Tongue (tissue), 2 donors: ENCODE data around the gene FUCA2. TPM values are rescaled to one million over a fixed set of nuclear protein-coding genes. Genes with fewer than 3 reads are reported as not detected.

Experiments used
- DNase-seq: peaks from one replicate; pipeline ENCODE4 v3.0.0-alpha.2; 2015
- total RNA-seq: library from RNA; depleted of rRNA; stranded (reverse); fragments of >200 nt; gene quantifications from one replicate; pipeline ENCODE4 v1.2.3, GENCODE V29; 2014

Gene FUCA2, protein sequence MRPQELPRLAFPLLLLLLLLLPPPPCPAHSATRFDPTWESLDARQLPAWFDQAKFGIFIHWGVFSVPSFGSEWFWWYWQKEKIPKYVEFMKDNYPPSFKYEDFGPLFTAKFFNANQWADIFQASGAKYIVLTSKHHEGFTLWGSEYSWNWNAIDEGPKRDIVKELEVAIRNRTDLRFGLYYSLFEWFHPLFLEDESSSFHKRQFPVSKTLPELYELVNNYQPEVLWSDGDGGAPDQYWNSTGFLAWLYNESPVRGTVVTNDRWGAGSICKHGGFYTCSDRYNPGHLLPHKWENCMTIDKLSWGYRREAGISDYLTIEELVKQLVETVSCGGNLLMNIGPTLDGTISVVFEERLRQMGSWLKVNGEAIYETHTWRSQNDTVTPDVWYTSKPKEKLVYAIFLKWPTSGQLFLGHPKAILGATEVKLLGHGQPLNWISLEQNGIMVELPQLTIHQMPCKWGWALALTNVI
- 23.0 TPM for total RNA-seq

DNA sequence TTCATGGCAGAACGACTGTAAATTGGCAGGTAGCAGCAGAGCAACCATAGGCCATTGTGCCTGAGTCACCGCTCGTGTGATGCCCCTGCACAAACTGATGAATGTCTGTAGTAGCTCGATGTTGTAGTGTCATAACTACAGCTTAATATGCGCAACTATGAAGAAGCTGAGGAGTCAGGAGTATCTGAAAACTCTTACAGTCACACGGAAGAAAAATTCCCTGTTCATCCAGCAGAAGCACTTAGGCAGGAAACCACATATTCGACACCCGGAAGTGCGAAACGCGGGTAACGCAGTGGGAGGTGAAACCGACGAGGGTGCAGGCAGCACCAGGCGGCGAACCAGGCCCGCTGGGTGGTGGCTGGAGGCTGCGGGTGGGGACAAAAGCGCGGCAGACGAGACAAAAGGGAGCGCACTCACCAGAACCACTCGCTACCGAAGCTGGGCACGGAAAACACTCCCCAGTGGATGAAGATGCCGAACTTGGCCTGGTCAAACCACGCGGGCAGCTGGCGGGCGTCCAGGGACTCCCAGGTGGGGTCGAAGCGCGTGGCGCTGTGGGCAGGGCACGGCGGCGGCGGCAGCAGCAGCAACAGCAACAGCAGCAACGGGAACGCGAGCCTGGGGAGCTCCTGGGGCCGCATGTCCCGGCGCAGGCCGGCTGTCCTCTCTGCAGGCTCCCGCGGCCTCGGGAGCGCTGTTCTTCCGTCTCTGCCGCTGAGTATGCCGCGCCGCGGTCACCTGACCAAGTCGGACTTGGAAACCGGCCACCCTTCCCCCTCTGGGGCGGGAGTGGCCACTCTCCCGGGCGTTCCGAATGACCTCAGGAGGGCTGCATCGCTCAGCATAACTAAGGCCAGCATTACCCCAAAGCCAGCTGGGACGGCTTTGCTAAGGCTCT is at the start of gene FUCA2:
TSS of gene FUCA2 (minus strand) at position 730 of the 901 bp plus-strand sequence. CDS start at position 644, 86 bp downstream.
- DNase-seq: peak; percentile 90

DNA sequence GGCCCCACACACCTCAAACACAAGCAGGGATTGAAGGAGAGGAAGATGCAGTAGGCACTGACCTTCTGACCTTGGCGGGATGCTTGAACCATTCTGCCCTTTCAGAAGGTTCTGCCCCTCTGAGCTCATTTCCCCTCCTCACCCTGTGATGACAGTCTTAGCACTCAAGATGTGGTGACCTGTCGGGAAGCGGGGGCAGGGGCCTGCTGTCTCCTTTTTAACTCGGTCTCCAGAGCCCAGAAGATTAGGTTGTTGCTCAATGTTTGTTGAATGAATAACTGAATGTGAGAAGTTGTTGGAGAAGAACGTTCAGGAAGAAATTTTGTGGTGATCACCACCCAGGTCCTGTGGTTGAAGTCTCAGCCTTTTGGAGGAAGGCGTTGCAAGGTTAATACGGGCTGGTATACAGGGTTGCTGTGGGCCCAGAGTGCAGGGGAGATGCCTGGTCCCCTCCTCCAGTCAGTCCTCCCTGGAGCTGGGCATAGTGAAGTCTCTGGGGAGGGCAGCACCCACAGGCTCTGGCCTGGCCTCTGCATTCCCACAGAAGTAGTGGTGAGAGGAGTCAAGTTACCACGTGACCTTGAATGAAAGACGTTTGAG is 49.7 kb upstream of the FUCA2 start:
- DNase-seq: no peak

DNA sequence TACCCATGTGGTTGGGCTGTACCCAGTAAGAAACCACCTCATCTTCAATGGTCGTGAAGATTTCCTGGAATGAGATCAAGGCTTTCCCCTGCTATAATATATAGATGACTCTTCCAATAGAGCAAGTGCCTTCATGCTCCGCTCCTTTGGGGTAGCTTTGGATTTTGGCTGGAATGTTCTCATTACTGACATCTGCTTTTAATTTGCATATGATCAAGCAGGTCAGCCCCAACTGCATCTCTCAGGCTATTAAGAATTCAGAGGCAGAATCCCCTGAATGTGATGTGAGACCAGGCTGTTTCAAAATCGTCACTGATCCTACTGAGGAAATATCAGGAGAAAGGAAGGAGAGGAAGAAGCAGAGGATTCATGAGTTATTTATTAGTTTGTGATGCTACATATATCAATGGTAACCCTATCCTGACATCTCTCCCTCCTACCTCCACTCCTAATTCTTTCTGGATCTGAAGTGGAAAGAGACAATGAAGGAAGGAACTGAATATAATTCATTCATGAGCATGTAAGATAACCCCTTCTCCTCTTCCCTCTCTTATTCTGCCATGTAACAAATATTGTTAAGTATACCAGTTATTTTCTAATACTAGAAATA is 47.6 kb upstream of the FUCA2 start:
- DNase-seq: no peak

DNA sequence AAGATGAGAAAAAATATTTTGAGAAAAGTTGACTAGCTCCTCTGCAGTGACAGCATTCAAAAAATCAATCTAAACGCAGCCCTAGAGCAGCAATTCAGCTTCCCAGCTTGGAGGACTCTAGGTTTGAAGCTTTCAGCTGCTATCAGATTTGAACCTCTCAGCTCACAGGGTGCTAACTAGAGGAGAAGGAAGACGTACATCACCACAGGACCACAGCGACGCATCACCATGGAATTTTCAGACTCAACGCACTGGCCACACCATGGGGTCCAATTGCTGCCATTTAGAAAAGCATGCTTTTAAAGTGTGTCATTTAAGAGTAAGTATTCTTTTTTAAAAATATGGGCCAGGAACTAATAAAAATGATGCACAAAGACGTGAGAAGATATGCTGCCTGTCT is 45.0 kb upstream of the FUCA2 start:
- no peak for DNase-seq

DNA sequence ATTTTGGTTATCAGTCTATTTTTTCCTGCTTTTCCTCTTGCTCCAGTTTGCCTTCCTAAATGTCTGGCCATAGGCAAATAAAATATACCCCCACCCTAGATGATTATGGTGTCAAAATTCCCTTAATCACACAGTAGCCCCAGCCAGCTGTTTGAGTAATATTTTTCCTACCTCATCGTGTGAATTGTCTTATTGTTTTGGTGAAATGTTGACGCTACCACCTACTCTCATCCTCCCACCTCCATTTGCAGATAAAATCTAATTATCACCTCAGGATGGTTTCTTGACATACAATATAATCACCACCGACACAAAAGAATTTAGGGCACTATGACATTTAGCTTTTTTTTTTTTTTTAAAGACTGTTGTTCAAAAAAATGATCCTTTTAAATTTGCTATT is 44.1 kb upstream of the FUCA2 start:
- no peak for DNase-seq

DNA sequence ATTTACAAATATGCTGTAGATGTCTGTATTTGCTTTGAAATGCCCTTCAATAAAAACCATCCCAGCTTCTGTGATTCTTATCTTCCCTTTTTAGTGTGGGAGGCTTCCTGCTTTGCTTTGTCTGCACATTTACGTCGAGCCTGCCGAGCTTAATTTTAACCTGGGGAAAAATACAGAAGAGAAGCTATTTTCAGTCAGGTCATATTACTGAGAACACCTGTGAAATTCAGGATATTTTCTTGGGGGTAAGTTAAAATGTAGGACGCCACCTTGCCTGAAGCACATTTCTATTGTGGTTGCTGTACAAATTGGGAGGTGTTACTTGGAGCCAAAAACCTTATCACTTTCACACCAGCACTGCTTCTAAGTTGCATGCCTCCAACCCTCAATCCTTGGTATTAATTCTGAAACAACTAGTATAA is 43.6 kb upstream of the FUCA2 start:
- DNase-seq: no peak

DNA sequence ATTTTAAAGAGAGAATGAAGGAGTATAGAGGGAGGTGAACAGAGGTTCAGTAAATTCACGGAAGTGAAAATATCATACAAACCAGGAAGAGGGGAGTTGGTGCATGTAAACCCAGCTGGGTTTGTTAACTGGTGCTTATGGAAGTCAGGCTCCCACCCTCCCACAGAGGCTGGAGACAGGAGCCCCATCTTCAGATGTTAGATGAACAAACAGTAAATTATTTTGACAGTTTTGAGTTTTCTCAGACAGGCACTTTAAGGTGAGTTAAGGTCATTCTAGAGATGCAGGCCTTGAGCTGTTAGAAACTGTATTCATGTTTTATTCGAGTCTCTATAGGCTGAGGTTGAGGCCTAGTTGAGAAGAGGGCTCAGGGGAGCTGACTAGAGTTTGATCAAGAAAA is 41.8 kb upstream of the FUCA2 start:
- DNase-seq: no peak

DNA sequence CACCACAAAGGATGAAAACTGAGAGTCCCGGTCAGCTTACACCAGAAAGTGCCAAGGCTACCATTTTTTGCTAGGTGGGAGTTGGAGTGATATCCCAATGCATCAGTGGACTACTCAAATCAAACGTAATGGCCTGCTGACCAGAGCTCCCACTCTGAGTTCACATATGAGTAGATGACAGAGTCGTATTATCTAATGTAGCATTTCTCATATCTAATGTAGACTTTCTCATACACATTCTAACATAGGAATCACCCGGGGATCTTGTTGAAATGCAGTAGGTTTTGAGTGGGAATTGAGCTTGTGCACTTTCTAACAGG is 38.4 kb upstream of the FUCA2 start:
- DNase-seq: no peak

DNA sequence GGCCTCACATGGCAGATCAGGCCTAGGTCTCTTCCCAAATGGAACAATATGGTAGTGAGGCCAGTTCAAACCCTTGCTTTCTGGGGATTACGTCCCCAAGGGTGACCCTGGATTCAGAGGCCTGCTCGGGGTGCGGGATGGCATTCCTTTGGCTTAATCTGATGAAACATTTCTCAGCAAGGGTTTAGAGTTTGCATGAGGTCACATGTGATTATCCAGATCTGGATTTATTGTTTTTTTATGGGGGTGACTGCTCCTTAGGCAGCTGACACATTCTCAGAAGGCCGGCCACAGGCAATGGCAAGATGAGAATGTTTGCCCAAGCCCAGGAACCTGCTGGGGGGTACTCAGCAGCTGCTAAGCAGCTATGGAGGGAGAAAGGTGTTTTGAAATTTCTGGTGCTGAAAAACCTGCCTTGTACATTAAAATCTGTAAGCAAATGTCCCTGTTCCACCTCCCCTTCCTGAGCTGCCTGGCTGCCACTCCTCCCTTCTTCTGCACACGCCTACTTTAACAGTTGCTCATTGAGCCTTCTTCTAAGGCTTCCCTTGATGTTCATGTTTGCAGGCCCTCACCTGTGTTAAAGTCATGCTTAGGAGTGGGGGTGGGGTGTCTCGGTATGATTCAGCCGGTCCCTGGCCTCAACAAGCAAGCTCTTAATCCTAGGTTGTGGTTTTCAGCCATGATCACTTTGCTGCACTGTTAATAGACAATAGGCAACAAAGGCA is 37.9 kb upstream of the FUCA2 start:
- DNase-seq: no peak

DNA sequence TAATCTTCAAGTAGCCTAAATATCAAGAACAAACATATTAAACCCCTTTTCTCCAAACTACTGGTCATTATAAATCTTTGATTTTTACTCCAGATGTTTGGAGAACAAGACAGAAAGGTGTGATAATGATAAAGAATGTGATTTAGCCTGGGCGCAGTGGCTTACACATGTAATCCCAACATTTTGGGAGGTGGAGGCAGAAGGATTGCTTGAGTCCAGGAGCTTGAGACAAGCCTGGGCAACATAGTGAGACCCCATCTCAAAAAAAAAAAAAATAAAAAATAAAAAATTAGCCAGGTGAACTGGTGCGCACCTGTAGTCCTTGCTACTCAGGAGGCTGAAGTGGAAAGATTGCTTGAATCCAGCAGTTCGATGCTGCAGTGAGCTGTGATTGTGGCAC is 35.1 kb upstream of the FUCA2 start:
- DNase-seq: no peak

DNA sequence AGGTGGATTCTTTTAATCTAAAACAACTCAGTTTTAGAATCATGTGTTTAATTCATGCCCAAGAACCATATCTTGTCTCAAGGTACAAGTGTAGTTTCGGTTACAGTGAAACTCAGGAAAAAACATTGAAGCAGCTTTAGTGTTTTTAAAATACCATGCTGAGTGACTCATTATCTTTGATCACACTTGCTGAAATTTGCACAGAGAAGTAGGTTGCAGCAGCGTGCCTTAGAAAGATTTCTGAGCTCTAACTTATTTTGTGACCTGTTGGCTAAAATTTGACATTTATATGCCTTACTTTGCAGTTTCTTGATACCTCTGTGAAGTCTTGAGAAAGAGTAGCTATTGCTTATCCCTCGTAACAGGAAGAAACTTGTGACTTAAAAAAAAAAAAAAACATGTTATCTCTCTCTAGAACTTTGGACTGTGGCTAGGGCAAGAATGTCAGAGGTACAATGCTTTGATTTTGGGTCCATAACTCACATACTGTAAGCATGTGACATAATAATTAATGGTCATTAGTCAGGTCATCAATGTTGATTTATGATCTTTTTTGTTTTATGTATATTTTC is 34.5 kb upstream of the FUCA2 start:
- DNase-seq: no peak

DNA sequence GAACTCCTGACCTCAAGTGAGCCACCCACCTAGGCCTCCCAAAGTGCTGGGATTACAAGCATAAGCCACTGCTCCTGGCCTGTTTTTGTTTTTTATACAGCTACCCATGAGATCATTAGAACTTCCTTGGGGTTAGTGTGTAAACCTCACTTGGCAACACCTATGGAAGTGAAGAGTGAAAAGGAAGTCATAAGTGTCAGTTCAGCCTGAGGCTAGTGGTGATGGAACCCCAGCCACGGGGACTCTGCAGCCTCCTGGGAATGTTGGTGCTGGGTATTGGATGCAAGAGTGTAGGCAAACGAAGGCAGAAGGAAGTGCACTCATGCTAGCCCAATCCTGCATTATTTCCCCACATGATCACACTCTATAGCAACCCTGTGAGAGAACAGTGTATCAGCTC is 33.6 kb upstream of the FUCA2 start:
- no peak for DNase-seq

DNA sequence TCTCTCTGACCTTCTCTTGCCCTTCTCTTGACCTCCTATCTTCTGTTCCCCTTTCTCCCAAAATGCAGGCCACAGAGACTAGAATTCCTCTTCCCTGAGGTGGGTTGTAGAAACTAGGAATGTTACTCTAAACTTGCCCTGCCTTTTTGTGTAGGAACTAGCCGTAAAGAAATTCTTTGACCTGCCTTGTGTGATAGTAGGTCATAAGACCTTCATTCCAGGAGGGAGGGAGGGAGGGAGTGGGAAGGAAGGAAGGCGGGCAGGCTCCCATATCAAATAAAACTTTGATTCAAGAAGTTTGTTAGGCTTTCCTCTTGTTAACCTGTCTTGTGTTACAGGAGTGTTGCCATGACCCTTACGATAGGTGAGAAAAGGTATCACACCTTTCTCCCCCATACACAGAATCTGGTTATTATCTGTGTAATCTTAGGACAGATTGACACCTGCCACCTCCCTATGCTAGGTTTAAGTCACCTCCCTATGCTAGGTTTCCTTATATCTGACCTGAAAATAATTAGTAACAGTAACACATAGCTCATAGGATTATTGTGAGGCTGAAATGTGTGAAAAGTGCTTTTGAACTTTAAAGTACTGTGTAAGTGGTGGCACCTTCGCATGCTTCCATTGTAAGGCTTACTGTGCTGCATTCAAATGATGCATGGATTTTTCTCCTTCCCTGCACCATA is 32.6 kb upstream of the FUCA2 start:
- no peak for DNase-seq

DNA sequence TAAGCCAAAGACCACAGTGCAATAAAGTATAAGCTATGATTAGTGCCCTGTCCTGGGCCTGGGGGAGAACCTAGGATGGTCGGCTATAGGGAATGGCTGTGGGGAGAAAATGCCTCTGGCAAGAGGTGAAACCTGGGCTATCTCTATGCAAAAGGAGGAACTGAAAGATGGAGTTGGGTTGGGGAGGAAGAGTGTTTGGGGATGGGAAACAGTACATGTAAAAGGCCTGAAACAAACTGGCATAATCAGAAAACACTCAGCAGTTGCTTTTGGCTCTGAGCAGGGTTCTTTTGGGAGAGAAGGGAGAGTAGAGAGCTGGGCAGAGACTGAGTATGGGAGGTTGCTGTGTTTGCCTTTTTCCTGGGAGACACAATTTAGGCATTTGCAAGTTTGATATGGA is 31.9 kb upstream of the FUCA2 start:
- DNase-seq: no peak

DNA sequence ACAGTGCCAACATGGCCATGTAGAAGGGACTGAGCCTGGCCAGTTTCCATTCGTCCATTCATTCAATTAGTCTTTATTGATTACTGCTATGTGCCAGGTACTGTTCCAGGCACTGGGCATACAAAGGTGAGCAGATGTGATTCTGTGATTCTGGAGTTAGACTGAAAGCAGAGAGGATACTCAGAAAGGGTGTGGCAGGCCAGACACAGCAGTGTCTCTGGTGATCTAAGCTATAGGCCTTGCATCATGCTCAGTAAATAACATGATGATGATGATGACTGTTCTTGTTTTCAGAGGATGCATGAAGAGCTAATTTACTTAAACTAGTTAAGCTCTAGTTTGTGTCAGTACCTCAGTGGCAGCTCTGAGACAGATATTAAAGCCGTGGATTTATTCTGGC is 31.4 kb upstream of the FUCA2 start:
- no peak for DNase-seq

DNA sequence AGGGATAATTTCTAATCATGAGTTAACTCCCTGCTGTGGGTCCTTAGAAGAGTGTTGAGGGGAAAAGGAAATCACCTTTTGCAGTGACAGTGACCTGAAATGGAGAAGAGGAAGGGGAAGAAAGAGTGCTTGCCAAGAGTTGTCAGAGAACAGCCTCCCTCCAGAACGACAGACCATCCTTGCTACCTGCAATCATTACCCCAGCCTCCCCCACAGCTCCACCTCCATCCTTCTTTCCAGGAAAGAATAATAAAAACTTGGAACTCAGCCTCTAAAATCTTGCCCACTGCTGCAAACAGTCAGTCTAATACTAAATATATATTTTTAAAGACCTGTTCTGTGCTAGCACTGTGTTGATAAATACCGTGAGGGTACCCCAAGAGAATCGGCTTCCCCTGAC is 28.7 kb upstream of the FUCA2 start:
- DNase-seq: no peak

DNA sequence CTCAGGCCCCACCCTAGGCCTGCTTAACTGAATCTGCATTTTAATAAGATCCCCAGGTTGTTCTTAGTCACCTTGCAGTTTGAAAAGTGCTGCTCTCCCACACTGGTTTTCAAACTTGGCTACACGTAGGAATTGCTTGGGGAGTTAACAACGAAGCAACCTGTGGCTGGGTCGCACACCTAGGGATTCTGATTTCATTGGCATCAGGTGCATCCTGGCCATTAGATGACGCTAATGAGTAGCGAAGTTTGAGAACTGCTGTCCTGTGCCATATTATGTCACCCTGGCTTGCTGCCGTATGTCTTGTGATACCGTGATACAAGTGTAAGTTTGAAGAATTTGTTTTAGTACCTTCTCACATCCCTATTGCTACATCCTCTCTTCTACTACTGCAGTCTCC is 28.2 kb upstream of the FUCA2 start:
- DNase-seq: no peak

DNA sequence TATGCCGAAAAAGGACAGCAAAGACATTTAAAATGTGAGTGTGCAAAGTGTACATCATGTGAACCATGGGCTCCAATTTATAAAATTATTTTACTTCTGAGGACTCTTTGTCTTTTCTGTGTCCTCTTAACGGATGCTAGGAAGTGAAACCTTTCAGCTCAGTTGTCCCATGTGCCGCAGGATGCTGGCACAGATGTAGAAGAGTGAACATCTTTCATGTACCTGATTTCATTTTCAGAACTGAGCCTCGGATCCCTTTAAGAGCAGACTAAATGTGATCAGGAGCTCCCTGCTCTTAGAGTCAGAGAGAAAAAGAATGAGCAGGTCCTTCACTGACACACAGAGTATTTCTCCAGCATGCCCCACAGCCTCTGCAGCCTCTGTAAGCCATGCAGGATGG is 27.6 kb upstream of the FUCA2 start:
- DNase-seq: no peak

DNA sequence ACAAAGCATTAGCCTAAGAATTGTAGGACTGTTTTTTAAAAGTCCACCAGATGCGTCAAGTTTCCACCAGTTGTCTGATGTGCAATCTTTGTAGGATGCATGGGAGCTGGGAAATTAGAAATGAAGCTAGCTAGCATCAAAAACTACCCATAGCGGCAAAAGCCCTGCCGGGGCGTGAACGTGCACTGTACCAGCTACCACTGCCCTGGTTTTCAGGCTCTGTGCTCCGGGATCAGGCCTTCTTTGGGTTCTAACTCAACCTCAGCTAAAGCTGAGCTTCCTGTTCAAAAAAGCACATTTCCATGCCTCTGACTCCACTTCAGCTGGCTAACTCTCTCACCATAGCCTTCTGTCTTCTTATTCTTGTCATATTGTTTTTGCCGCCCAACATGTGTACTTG is 26.9 kb upstream of the FUCA2 start:
- no peak for DNase-seq

DNA sequence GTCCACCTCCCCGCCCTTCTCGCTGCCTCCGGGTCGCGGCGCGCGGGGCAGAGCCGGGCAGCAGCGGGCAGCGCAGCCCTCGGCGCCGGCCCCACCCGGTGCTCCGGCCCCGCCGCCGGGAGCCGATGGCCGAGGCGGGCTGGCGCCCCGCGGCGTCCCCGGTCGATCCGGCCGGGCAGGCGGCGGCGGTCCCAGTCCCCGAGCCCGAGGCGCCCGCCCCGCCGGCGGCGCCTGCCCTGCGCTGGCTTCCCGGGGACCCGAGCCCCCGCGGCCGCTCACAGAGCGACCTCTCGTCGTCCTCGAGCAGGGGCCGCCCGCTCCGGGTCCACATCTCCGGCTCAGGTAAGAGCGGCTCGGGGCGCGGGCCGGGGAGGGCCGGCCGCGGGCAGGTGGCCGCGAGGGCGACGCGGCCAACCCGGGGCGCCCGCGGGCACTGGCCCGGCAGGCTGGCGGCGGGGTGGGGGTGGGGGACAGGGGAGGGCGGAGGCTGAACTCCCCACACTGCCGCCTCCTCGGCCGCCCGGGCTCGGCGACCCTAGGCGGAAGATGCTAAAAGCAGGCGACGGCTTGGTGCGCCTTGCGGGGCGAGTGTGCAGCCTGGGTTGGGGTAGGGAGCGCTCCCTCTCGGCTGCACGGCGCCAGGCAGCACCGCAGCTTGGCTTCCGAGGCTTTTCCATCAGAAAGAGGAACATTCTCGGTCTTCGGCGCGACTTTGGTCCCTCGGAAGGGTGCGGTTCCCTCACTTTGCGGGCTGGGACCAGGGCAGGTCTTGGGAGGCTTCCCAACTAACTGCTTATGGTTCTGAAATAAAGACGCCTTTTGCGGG is 25.6 kb upstream of the FUCA2 start:
- DNase-seq: peak; percentile 69
